GM12874 (cell line): ENCODE measurements around the gene GSTM5.

Experiments
- CTCF ChIP-seq: IDR thresholded peaks from 2 replicates; pipeline ENCODE4 v1.5.1; 2011; ENCODE audit warnings: low read depth, mild to moderate bottlenecking, control low read depth, low read length, moderate library complexity; ENCODE audit not compliant: insufficient read depth

Gene GSTM5

GRCh38 chr1:109728870-109729269 lies 16.8 kb downstream of the GSTM5 start:
- TF ChIP-seq CTCF, result no peak

GRCh38 chr1:109730666-109731065 lies 18.6 kb downstream of the GSTM5 start:
- TF ChIP-seq CTCF, result no peak

- TF ChIP-seq CTCF, result no peak
Observed at GRCh38 chr1:109732390-109732881, 20.4 kb downstream of the GSTM5 start.

GRCh38 chr1:109733236-109733870 lies 21.3 kb downstream of the GSTM5 start:
- TF ChIP-seq CTCF, result no peak

- no peak for TF ChIP-seq CTCF
Observed at GRCh38 chr1:109739738-109740614, 27.9 kb downstream of the GSTM5 start.

GRCh38 chr1:109740615-109741373 lies 28.7 kb downstream of the GSTM5 start, which contains the start of gene GSTM3:
GSTM3 (minus strand) TSS chr1:109741038; CDS start chr1:109740287, 751 bp downstream.
- no peak for TF ChIP-seq CTCF

GRCh38 chr1:109749221-109749620 lies 37.2 kb downstream of the GSTM5 start:
- no peak for TF ChIP-seq CTCF
